ENCODE data around the gene JAKMIP1.

Gene JAKMIP1

GRCh38 chr4:6046526-6047129, 153.7 kb downstream of the JAKMIP1 start:
- H3K4me3 Mint-ChIP-seq, result no peak overlapping the region
- no peaks in the 10 kb centered on the region for H3K4me1 Mint-ChIP-seq (ENCODE audit: low read depth)
- no peaks in the 10 kb centered on the region for H3K36me3 Mint-ChIP-seq (ENCODE audit: low read depth)
- H3K9me3 Mint-ChIP-seq, result no peaks in the 10 kb centered on the region
- H3K27ac Mint-ChIP-seq, result no peak overlapping the region
- peaks cover 9% of the 10 kb centered on the region for H3K27me3 Mint-ChIP-seq

GRCh38 chr4:6044805-6045204, 155.5 kb downstream of the JAKMIP1 start:
- Mint-ChIP-seq H3K4me1 (ENCODE audit: low read depth) (no peaks in the 10 kb centered on the region), H3K27ac (no peak overlapping the region)

GRCh38 chr4:6044276-6044675, 156.1 kb downstream of the JAKMIP1 start:
- Mint-ChIP-seq H3K27me3 (peaks cover 9% of the 10 kb centered on the region), H3K4me3 (no peak overlapping the region), H3K9me3 (no peaks in the 10 kb centered on the region), H3K27ac (no peak overlapping the region), H3K36me3 (ENCODE audit: low read depth) (no peaks in the 10 kb centered on the region), H3K4me1 (ENCODE audit: low read depth) (no peaks in the 10 kb centered on the region)

More at GRCh38 chr4:6044805-6045204, 155.5 kb downstream of the JAKMIP1 start:
- Mint-ChIP-seq H3K4me3 (no peak overlapping the region), H3K27me3 (peaks cover 9% of the 10 kb centered on the region), H3K9me3 (no peaks in the 10 kb centered on the region), H3K36me3 (ENCODE audit: low read depth) (no peaks in the 10 kb centered on the region)

GRCh38 chr4:6043843-6044242, 156.5 kb downstream of the JAKMIP1 start:
- no peak overlapping the region for H3K4me3 Mint-ChIP-seq
- H3K4me1 Mint-ChIP-seq (ENCODE audit: low read depth), result no peaks in the 10 kb centered on the region
- H3K36me3 Mint-ChIP-seq (ENCODE audit: low read depth), result no peaks in the 10 kb centered on the region
- H3K27me3 Mint-ChIP-seq, result peaks cover 9% of the 10 kb centered on the region
- H3K27ac Mint-ChIP-seq, result no peak overlapping the region
- H3K9me3 Mint-ChIP-seq, result no peaks in the 10 kb centered on the region

GRCh38 chr4:6043188-6043587, 157.2 kb downstream of the JAKMIP1 start:
- H3K9me3 Mint-ChIP-seq, result no peaks in the 10 kb centered on the region
- H3K36me3 Mint-ChIP-seq (ENCODE audit: low read depth), result no peaks in the 10 kb centered on the region
- H3K27ac Mint-ChIP-seq, result no peak overlapping the region
- peaks cover 9% of the 10 kb centered on the region for H3K27me3 Mint-ChIP-seq
- no peak overlapping the region for H3K4me3 Mint-ChIP-seq
- no peaks in the 10 kb centered on the region for H3K4me1 Mint-ChIP-seq (ENCODE audit: low read depth)

GRCh38 chr4:6042293-6043063, 157.9 kb downstream of the JAKMIP1 start:
- H3K27me3 Mint-ChIP-seq, result peaks cover 9% of the 10 kb centered on the region
- H3K9me3 Mint-ChIP-seq, result no peaks in the 10 kb centered on the region
- no peak overlapping the region for H3K27ac Mint-ChIP-seq
- H3K4me1 Mint-ChIP-seq (ENCODE audit: low read depth), result no peaks in the 10 kb centered on the region
- H3K36me3 Mint-ChIP-seq (ENCODE audit: low read depth), result no peaks in the 10 kb centered on the region
- H3K4me3 Mint-ChIP-seq, result no peak overlapping the region

GRCh38 chr4:6041800-6042199, 158.5 kb downstream of the JAKMIP1 start:
- H3K36me3 Mint-ChIP-seq (ENCODE audit: low read depth), result no peaks in the 10 kb centered on the region
- peaks cover 9% of the 10 kb centered on the region for H3K27me3 Mint-ChIP-seq
- no peaks in the 10 kb centered on the region for H3K4me1 Mint-ChIP-seq (ENCODE audit: low read depth)
- no peak overlapping the region for H3K27ac Mint-ChIP-seq
- no peaks in the 10 kb centered on the region for H3K9me3 Mint-ChIP-seq
- no peak overlapping the region for H3K4me3 Mint-ChIP-seq

- Mint-ChIP-seq H3K4me1 (ENCODE audit: low read depth) (no peaks in the 10 kb centered on the region), H3K27me3 (peaks cover 5% of the 10 kb centered on the region), H3K4me3 (no peak overlapping the region), H3K9me3 (no peaks in the 10 kb centered on the region), H3K36me3 (ENCODE audit: low read depth) (no peaks in the 10 kb centered on the region), H3K27ac (no peak overlapping the region)
Measured at GRCh38 chr4:6038711-6039110, 161.6 kb downstream of the JAKMIP1 start.

GRCh38 chr4:6035786-6036185, 164.6 kb downstream of the JAKMIP1 start:
- Mint-ChIP-seq H3K36me3 (ENCODE audit: low read depth) (no peaks in the 10 kb centered on the region), H3K9me3 (no peaks in the 10 kb centered on the region), H3K27ac (no peak overlapping the region), H3K27me3 (no peaks in the 10 kb centered on the region), H3K4me1 (ENCODE audit: low read depth) (no peaks in the 10 kb centered on the region), H3K4me3 (no peak overlapping the region)

- Mint-ChIP-seq H3K36me3 (ENCODE audit: low read depth) (no peaks in the 10 kb centered on the region), H3K4me3 (no peak overlapping the region), H3K27ac (no peak overlapping the region), H3K9me3 (no peaks in the 10 kb centered on the region), H3K27me3 (no peaks in the 10 kb centered on the region), H3K4me1 (ENCODE audit: low read depth) (no peaks in the 10 kb centered on the region)
Measured at GRCh38 chr4:6033381-6033780, 167.0 kb downstream of the JAKMIP1 start.

GRCh38 chr4:6032249-6033244, 167.8 kb downstream of the JAKMIP1 start:
- Mint-ChIP-seq H3K9me3 (no peaks in the 10 kb centered on the region), H3K4me1 (ENCODE audit: low read depth) (no peaks in the 10 kb centered on the region), H3K27me3 (no peaks in the 10 kb centered on the region), H3K27ac (no peak overlapping the region), H3K36me3 (ENCODE audit: low read depth) (no peaks in the 10 kb centered on the region), H3K4me3 (no peak overlapping the region)

GRCh38 chr4:6031846-6032245, 168.5 kb downstream of the JAKMIP1 start:
- no peak overlapping the region for H3K4me3 Mint-ChIP-seq
- no peaks in the 10 kb centered on the region for H3K4me1 Mint-ChIP-seq (ENCODE audit: low read depth)
- H3K36me3 Mint-ChIP-seq (ENCODE audit: low read depth), result no peaks in the 10 kb centered on the region
- H3K9me3 Mint-ChIP-seq, result no peaks in the 10 kb centered on the region
- no peak overlapping the region for H3K27ac Mint-ChIP-seq
- no peaks in the 10 kb centered on the region for H3K27me3 Mint-ChIP-seq

- Mint-ChIP-seq H3K27ac (no peak overlapping the region), H3K36me3 (ENCODE audit: low read depth) (no peaks in the 10 kb centered on the region), H3K4me1 (ENCODE audit: low read depth) (no peaks in the 10 kb centered on the region), H3K4me3 (no peak overlapping the region), H3K9me3 (no peaks in the 10 kb centered on the region), H3K27me3 (no peaks in the 10 kb centered on the region)
Measured at GRCh38 chr4:6030679-6031078, 169.7 kb downstream of the JAKMIP1 start.

- H3K4me1 Mint-ChIP-seq (ENCODE audit: low read depth), result no peaks in the 10 kb centered on the region
- no peaks in the 10 kb centered on the region for H3K9me3 Mint-ChIP-seq
- no peaks in the 10 kb centered on the region for H3K36me3 Mint-ChIP-seq (ENCODE audit: low read depth)
- no peaks in the 10 kb centered on the region for H3K27me3 Mint-ChIP-seq
- H3K27ac Mint-ChIP-seq, result no peak overlapping the region
- H3K4me3 Mint-ChIP-seq, result no peak overlapping the region
Measured at GRCh38 chr4:6029254-6029653, 171.1 kb downstream of the JAKMIP1 start.

- Mint-ChIP-seq H3K4me3 (no peak overlapping the region), H3K27me3 (no peaks in the 10 kb centered on the region), H3K9me3 (no peaks in the 10 kb centered on the region), H3K4me1 (ENCODE audit: low read depth) (no peaks in the 10 kb centered on the region), H3K36me3 (ENCODE audit: low read depth) (no peaks in the 10 kb centered on the region), H3K27ac (no peak overlapping the region)
Measured at GRCh38 chr4:6028168-6028567, 172.2 kb downstream of the JAKMIP1 start.
